ENCODE data around the gene CD59.
"Not testable (repeated sequence)": the region's sequence is repeated elsewhere in the genome, so short reads cannot be mapped to it uniquely, and the experiment has no call there.

The CD59 gene

DNA sequence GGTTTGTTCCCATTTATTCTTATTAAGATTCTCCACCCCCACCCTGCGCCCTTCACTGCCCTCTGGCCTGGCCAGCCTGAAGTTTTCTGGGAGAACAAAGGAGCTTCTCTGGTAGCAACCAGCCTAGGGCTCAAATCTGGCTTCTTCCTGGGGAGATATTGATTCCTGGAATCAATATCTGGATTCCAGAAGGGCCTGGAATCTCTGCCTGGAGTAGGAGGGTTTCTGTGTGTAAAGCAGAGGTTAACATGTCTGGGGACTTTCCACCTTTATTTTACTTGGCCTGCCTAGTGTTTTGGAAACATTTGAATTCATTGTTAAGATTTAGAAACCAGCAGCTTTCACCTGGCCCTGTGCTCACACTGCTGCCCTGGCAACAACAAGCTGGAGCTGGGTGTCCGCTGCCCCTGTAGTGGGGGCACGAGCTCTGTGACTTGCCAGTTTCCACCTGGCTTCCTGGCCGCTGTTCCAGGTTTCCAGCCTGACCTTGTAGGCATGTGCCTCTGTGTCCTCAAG, 41.1 kb downstream of the CD59 start:
- DNase-seq, result no peak

DNA sequence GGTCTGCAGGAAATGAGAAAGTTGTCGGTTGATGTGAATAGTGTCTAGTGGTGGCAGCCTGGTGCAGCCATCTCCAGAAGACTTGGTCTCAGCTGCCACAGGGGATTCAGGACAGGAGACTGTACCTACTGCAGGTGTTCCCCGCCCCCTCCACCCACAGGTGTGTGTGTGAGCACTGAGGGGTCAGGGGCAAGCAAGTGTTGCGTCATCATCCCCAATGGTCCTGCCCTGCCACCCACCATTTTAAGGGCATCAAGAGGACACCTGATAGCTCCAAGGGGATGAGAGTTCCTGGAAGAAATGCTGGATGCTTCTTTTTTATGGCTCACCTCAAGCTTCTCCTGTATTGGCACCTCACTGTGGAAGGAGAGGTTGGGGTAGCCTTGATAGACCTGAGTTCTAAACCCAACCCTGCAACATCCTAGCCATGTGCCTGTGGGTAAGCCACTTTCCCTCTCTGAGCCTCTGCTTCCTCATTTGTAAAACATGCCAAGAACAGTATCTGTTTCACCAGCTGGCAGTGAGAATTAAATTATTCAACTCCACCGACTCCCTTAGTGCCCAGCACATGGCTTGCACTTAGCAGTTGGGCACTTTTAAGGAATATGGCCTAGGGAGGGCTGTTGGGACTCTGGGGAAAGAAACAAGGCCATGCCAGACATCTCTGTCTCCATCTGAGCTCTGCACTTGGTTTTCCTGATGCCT, 41.7 kb downstream of the CD59 start:
- no peak for DNase-seq

DNA sequence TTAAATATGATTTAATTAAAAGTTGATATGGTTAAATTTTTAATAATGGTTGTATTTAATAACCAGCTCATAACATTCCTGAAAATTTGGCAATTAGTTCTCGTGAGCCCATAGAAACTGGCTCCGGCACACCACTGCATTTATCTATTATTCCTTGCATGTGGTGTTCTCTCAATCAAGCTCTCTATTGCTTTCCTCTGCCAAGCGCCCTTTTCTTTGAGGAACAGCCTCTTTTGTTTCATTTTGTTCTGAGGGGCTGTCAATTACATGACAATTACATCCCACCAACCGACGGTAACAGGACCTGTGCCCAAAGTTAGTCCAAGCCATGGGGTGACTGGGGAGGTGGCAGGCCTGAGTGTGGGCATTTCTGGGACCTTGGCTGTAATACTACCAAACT, 43.7 kb downstream of the CD59 start:
- no peak for DNase-seq

DNA sequence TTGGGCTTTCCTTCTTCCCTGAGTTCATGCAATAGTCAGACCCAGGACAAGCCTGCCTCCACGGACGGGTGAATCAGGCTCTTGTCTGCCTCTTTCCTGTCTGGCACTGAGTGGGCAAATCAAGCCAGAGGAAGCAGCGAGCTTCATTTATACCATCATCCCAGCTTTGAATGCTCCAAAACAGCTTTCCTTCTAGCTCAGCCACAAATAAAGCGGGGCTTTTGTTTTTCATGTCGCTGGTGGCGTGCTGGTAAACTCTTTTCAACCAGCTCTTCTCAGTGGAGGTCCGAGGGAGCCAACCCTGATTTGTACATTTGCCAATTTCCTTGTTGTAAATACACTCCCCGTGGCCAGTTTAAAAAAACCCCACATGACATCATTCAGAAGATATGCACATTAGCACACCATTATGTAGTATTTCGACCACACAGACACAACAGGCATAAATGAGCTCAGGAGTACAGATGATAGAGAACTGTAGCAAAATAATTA, 44.2 kb downstream of the CD59 start:
- DNase-seq, result peak in 48 of 56 donors; percentile 18 to 87 (median 53)

DNA sequence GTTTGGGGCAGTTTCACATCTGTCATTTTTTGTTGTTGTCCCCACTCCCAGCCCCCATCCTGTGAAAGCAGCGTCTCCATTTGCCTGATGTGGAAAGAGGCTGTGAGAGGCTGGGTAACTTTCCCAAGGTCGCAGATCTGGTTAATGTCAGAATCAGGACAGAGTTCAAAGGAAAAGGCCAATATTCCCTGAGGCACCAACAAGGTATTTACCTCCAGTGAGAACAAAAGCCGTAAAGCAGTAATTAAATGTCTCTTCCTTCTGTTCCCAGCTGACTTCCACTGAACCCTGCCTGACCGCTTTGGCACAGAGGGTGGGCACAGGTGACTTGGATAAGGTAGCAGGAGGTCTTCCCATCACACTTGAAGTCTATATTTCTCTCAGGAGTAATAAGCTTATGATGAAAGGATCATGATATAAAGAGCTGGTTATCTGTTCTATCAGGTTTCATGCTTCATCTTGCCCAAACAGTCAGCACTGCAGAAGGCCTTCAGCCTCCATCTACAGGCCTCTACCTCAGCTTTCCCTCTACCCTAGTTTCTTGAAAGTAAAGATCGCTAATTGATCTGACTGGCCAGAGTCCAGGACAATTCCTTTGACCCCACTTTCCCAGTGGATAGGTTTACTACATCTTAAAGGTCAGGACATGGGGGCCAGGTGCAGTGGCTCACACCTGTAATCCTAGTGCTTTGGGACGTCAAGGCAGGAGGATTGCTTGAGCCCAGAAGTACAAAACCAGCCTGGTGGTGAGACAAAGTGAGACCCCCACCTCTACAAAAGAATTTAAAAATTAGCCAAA, 45.0 kb downstream of the CD59 start:
- DNase-seq, result no peak

DNA sequence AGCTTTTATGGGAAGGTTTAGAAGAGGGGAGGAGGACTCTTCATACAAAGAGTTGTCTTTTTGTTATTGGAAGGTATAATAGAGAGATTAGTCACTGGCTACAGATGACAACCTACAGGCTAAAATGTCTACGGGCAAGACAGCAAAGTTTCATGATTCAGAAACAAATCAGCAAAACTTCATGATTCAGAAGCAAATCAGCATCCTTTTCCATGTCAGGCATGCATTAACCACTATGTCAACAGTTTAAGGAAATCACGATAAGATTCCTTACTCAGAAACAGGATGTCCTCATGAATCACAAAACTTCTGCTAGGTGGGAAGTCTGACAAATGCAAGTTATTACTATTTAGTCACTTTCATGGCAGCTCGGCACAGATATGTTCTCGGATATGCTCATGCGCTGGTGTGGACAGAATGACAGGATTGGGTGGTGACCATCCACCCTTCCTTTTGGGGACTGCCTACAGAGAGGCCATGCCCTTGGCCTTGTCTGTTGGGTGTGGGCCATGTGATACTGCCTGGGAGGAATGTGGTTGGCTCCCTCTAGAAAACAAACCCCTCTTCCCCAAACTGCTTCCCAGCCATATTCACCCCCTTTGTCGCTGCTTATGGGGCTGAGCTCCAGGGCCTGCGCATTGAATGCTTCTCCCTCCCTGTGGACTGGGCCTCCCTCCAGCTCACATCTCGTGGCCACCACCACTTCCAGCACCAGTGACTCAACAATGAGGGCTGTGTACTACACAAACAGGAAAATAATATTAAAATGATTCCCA, 45.7 kb downstream of the CD59 start:
- DNase-seq, result peak in 39 of 56 donors; percentile 8 to 74 (median 44)

DNA sequence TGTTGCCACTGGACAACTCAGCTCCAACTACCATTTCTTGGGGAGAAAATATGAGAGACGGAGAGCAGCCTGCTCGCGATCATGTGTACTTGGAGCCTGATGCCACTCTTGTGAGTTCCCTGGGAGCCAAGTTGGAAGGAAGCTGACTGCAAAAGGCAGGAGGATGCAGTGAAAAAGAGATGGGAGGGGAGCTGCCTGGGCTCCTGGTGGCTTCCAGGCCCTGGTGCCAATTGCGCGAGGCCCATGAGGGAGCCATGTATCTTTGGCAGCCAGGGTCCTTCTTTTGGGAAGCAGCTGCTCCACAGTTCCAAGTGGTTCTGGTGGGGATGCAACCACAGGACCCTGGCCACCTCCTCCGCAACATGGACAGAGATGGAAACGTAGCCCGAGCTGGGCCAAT, 46.7 kb downstream of the CD59 start:
- no peak for DNase-seq

DNA sequence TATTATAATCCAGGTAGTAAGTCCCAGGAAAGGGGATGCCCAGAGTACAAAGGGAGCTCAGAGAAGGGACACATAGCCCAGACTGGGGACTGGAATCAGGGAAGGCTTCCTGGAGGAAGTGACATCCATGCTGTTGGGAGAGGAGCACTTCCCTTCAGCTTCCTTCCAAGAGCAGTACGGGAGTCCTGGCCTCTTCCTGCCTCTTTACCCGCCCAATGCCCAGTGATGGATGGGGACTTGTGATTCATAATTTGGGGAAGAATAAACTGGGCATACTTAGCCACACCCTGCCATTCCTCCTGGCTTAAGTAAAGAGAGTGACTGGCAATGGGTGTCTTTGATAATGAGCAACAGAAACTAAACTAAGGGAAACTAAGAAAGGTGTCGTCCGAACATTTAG, 47.1 kb downstream of the CD59 start:
- no peak for DNase-seq

DNA sequence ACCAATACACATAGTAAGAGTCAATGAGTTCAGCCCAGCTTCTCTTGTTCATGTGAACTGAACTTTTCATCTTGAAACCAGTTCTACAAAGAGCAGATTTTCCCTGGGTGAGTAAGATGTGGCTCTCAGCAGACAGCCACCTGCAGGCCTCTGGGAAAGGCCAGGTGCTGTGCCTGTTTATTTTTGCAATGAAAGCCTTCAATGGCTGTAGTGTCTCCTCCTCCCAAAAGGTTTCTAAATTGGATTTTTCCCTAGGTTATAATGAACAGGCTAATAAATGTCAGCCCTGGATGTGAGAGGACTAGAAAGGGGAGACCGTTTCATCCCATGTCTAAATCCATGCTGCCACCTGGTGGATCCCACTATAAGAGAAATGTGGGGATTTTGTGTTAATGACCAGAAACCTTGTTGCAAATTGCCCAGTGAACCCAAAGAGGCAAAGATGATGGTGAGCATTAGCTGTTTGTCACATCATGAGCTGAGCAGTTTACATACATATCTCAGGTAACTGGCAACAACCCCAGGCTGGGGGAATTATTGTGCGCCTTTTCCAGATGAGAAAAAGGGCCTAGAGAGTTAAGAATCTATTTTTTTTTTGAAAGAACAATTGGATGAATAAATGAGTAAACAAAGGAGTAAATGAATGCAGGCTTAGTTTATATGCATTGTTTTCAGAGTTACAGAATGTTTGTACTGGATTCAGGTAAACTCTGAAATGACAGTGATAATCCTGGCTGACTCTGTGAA, 48.3 kb downstream of the CD59 start:
- peak in 29 of 56 donors; percentile 6 to 84 (median 28) for DNase-seq

DNA sequence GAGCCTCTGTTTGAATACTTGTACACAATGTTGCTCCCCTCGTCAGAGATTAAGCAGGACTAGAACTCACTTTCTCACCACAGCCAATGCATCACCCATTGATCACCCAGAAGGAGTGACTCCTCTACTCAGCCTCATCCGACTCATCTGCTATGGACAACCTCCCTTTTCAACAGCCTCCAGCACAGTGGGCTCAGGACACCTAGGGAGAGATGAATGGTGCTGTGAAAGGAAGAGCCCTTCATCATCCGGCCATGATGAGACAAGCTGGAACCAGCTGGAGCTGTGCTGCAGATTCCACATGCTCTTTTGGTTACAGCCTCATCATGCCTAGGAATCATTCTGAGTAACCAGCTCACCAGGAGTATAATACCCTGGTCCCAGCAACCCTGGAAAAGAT, 51.1 kb downstream of the CD59 start:
- DNase-seq, result no peak

DNA sequence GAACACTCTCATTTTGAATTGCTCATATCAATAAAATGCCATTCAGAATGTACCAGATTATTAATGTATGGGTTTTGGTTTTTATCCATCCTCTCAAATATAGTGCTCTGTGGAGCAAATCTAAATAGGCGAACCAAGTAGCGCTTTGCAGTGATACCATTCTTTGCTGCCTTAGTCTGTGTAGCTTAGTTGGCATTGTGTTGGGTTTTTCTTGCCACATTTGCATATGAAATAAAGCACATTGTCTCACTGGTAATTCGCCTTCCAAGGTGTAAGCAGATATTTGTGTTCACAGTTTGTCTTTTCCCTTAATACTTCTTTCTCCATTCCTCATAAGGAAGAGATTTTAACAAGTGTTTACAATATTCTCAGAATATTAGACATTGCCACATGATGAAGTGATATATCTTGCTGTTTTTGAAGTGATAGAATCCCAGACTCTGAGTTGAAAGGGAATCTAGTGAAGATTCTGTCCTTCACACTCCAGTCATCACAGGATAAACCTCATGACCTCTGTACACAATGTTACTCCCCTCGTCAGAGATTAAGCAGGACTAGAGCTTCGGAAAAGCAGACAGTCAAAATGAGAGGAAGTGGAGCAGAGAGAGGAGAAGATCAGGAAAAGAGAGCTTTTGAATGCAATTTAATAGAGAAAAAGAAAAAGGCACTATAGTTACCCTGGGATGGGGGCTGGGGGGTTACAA, 52.1 kb downstream of the CD59 start:
- DNase-seq, result no peak

DNA sequence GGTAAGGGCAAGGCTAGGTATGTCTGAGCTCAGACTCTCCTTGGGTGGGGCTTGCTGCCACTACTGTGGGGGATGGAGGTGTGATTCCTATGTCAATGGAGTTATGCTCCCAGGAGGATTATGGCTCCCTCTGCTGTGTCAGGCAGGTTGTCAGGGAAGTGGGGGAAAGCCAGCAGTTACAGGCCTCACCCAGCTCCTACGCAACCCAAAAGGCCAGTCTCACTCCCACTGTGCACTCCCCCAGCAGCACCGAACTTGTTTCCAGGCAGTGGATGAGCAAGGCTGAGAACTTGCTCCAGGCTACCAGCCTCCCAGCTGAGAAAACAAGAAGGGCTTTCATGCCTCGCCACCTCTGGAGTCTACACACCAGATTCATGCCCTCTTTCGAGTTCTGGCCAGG, 53.8 kb downstream of the CD59 start:
- no peak for DNase-seq

DNA sequence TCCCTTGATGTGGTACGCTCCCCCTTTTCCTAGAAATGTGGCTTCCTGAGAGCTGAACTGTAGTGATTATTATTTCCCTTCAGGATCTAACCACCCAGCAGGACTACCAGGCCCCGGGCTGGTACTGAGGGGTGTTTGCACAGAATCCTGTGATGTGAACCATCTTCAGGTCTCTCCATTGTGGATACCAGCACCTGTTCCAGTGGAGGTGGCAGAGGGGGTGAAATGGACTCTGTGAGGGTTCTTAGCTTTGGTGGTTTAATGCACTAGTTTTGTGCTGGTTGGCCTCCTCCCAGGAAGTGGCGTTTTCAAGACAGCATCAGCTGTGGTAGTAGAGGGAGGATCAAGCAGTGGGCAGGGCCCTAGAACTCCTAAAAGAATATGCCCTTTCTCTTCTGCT, 54.2 kb downstream of the CD59 start:
- no peak for DNase-seq

DNA sequence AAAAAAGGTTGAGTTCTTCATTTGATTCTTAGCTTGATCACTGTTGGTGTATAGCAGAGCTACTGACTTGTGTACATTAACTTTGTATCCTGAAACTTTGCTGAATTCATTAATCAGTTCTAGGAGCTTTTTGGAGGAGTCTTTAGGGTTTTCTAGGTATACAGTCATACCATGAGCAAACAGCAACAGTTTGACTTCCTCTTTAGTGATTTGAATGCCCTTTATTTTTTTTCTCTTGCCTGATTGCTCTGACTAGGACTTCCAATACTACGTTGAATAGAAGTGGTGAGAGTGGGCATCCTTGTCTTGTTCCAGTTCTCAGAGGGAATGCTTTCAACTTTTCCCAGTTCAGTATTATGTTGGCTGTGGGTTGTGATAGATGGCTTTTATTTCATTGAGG, 57.6 kb downstream of the CD59 start:
- not testable (repeated sequence) for DNase-seq

DNA sequence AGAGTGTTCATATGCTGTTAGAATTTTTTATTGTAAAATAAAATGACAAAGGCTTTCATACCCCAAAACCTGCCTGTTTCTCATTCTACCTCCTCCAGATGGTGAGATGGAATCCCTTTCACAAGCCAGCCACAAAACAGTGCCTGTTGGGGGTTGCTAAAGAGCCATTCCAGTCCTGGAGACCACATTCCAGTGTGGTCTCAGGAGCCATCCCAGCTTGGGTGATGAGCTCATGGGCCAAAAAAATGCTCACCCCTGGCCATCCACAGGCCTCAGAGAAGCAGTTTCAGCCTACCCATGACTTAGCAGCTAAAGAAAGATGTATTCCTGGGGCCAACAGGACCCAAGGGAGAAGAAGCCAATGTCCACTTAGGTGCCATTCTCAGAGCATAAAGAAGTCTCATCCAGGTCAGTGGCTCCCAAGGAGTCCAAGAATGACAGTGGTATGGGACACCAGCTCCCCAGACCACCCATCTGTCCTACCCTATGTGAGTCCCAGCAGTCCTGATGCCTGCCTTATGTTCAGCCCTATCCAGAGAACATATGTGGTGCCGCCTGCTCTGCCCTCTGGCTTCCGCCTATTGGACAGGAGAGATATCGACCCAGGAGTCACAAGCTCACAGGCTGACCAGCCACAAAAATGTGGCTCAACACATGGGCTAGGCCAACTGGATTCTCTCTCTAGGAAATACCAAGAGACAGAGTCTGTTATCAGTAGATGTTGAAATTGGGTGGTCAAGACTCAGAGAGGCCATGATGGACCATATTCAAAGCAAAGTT, 62.0 kb downstream of the CD59 start:
- no peak for DNase-seq

DNA sequence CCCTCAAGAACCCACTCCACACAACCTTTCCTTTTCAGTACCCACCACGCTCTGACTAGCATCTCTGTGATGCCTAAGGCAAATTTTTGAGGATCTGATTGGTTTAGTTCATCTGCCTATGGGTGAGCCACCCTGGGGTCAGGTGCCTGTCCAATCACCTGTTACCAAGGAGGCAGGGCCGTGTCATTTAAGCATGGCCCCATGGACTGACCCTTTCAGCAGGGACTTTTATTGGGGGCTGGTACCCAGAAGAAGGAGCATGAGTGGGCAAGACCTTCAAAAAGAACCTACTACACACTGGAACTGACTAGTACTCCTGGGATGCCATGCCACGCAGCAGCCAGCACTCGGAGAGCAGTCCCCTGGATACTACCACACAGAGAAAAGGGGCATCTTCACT, 64.0 kb downstream of the CD59 start:
- DNase-seq, result no peak

DNA sequence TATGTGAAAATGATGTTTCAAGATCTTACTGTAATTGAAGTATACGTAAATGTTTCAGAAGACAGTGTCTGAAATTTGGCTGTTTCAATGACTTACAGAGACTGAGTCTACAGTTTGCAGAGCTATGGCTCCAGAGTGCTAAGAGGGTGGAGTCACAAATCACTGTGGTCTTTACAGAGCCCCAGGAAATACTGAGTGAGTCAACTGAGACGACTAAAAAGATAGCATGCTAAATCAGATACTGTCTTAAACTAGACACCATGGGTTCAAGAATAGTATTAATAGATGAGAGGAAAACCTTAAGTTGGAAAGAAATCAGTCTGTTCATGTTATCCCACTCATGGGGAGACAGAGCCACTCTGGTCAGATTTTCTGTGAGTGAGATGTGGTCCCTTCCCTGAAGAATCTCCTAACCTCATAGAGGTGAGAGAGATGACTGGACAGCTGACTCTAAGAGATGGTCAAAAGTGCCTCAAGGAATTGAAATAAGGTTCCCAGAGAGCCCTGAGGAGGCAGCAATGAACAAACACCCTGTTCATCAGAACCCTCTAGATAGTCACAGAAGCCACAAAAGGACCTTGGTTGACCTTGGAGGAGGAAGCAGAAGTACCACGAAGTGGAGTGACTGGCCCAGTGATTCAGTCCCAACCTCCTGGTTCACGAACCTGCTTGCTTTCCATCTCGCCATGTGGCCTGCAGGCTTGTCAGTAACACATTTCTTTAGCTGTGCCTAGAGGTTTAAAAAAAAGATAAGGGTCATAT, 65.8 kb downstream of the CD59 start:
- DNase-seq, result no peak

DNA sequence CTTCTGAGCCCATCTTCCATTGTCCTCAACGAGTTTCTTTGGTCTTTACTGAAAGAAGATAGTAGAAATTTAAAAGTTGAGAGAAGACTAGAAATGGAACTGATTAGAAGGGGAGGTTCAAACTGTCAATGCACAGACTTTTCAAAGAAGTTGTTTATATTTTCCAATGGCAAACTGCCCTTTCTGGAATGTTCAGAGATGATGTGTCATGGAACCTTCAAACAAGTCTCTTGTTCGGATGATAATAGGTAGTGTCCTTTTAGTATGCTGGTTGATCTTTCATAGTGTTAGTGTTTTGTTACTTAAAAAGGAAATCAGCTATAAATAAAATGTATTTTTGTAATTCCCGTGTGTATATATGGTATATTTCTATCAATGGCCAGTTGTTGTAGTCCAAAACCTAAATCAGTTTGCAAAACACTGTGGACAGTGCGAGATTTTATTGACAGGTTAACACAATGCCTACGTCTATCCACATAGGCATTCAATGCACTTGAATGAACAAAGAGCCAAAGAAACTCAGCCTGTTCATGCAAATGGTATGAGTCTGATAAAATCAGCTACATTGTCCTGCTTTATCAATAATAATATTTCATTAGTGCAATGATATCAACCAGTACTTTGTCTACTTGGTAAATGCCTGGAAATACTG, 66.5 kb downstream of the CD59 start:
- DNase-seq, result no peak
